ENCODE measurements around the gene IQGAP1.

GRCh38 chr15:90495067-90495466, 107.0 kb downstream of the IQGAP1 start:
- TF ChIP-seq, protein P1, sequence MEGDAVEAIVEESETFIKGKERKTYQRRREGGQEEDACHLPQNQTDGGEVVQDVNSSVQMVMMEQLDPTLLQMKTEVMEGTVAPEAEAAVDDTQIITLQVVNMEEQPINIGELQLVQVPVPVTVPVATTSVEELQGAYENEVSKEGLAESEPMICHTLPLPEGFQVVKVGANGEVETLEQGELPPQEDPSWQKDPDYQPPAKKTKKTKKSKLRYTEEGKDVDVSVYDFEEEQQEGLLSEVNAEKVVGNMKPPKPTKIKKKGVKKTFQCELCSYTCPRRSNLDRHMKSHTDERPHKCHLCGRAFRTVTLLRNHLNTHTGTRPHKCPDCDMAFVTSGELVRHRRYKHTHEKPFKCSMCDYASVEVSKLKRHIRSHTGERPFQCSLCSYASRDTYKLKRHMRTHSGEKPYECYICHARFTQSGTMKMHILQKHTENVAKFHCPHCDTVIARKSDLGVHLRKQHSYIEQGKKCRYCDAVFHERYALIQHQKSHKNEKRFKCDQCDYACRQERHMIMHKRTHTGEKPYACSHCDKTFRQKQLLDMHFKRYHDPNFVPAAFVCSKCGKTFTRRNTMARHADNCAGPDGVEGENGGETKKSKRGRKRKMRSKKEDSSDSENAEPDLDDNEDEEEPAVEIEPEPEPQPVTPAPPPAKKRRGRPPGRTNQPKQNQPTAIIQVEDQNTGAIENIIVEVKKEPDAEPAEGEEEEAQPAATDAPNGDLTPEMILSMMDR (IDR thresholded peaks at IDR 0.05), result no peak
- TF ChIP-seq POLR2A (IDR thresholded peaks at IDR 0.05) (no peak), POLR2AphosphoS5 (IDR thresholded peaks at IDR 0.05) (no peak), EP300 (IDR thresholded peaks at IDR 0.05) (no peak)

All from suprapubic skin (tissue), 4 donors.